GM12875 (cell line): ENCODE results near the gene ZNF483.
"Not testable (repeated sequence)": the region's sequence is repeated elsewhere in the genome, so short reads cannot be mapped to it uniquely, and the experiment has no call there.

Experiments
- H3K4me3 ChIP-seq: one replicate; pipeline ENCODE4 v1.5.1; 2011; ENCODE audit warnings: low read depth, low read length, control low read depth
- CTCF ChIP-seq: IDR thresholded peaks from 2 replicates; pipeline ENCODE4 v1.5.1; 2011; ENCODE audit warnings: low read depth, mild to moderate bottlenecking, control low read depth, inconsistent platforms, low read length, moderate library complexity, borderline replicate concordance; ENCODE audit not compliant: insufficient read depth

ZNF483 gene

GRCh38 chr9:111615928-111616327 is 90.9 kb downstream of the ZNF483 start:
- no peak overlapping the region for H3K4me3 ChIP-seq
- TF ChIP-seq CTCF = no peak

- H3K4me3 ChIP-seq = not testable (repeated sequence)
Observed at GRCh38 chr9:111617349-111617748, 92.4 kb downstream of the ZNF483 start.

- no peak overlapping the region for H3K4me3 ChIP-seq
- TF ChIP-seq CTCF = peak; percentile 88
Observed at GRCh38 chr9:111621895-111622480, 97.0 kb downstream of the ZNF483 start.

- H3K4me3 ChIP-seq = no peak overlapping the region
- TF ChIP-seq CTCF = no peak
Observed at GRCh38 chr9:111622626-111623025, 97.6 kb downstream of the ZNF483 start.
